ENCODE measurements around the gene FCAR.
"Not testable (repeated sequence)": the region's sequence is repeated elsewhere in the genome, so short reads cannot be mapped to it uniquely, and the experiment has no call there.

Gene FCAR

GRCh38 chr19:54918499-54918898 lies 44.5 kb downstream of the FCAR start:
- H3K4me1 ChIP-seq (ENCODE audit: control insufficient read depth, low read depth, low read length) = no peaks in the 10 kb centered on the region

GRCh38 chr19:54919646-54920563 lies 45.9 kb downstream of the FCAR start:
- not testable (repeated sequence) for H3K36me3 ChIP-seq (ENCODE audit: control insufficient read depth, low read depth, low read length); H3K4me1 ChIP-seq (ENCODE audit: control insufficient read depth, low read depth, low read length); H3K27me3 ChIP-seq (ENCODE audit: control insufficient read depth, insufficient read depth, low read length); H3K4me3 ChIP-seq (ENCODE audit: low read length); H3K9me3 ChIP-seq (ENCODE audit: control insufficient read depth, low read depth, low read length); H3K27ac ChIP-seq (ENCODE audit: low read length); H3K9ac ChIP-seq (ENCODE audit: low read length)

More at GRCh38 chr19:54918499-54918898, 44.5 kb downstream of the FCAR start:
- no peaks in the 10 kb centered on the region for H3K36me3 ChIP-seq (ENCODE audit: control insufficient read depth, low read depth, low read length)
- no peaks in the 10 kb centered on the region for H3K27me3 ChIP-seq (ENCODE audit: control insufficient read depth, insufficient read depth, low read length)
- H3K9me3 ChIP-seq (ENCODE audit: control insufficient read depth, low read depth, low read length) = no peaks in the 10 kb centered on the region
- no peak overlapping the region for H3K4me3 ChIP-seq (ENCODE audit: low read length)
- H3K9ac ChIP-seq (ENCODE audit: low read length) = no peak overlapping the region
- no peak overlapping the region for H3K27ac ChIP-seq (ENCODE audit: low read length)

DNA sequence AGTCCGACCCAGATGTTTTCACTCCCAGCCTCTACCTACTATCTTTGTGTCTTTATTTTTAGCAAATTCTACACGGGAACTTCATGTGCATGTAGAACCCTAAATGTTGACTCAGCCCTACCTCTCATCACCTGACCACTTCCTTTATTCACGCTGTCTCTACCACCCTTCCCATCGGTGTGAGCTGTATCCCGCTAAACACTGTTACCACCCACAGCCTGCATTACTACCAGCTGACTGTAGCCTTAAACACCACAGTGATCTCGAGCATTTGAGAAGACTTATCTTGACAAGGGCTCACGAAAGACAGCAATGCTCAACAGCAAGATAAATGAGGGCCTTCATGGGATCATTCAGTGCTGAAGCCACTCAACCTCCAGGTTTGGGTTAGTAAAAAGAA lies 47.0 kb downstream of the FCAR start:
- Histone ChIP-seq H3K9ac (ENCODE audit: low read length) (no peak overlapping the region), H3K4me3 (ENCODE audit: low read length) (no peak overlapping the region), H3K4me1 (ENCODE audit: control insufficient read depth, low read depth, low read length) (no peaks in the 10 kb centered on the region), H3K27me3 (ENCODE audit: control insufficient read depth, insufficient read depth, low read length) (no peaks in the 10 kb centered on the region), H3K9me3 (ENCODE audit: control insufficient read depth, low read depth, low read length) (no peaks in the 10 kb centered on the region), H3K27ac (ENCODE audit: low read length) (no peak overlapping the region), H3K36me3 (ENCODE audit: control insufficient read depth, low read depth, low read length) (no peaks in the 10 kb centered on the region)

- Histone ChIP-seq H3K4me1 (ENCODE audit: control insufficient read depth, low read depth, low read length) (no peaks in the 10 kb centered on the region), H3K4me3 (ENCODE audit: low read length) (no peak overlapping the region), H3K9ac (ENCODE audit: low read length) (no peak overlapping the region), H3K9me3 (ENCODE audit: control insufficient read depth, low read depth, low read length) (peaks cover 4% of the 10 kb centered on the region), H3K36me3 (ENCODE audit: control insufficient read depth, low read depth, low read length) (no peaks in the 10 kb centered on the region), H3K27me3 (ENCODE audit: control insufficient read depth, insufficient read depth, low read length) (no peaks in the 10 kb centered on the region), H3K27ac (ENCODE audit: low read length) (no peak overlapping the region)
These were observed 49.2 kb downstream of the FCAR start for GRCh38 chr19:54923276-54923675.

DNA sequence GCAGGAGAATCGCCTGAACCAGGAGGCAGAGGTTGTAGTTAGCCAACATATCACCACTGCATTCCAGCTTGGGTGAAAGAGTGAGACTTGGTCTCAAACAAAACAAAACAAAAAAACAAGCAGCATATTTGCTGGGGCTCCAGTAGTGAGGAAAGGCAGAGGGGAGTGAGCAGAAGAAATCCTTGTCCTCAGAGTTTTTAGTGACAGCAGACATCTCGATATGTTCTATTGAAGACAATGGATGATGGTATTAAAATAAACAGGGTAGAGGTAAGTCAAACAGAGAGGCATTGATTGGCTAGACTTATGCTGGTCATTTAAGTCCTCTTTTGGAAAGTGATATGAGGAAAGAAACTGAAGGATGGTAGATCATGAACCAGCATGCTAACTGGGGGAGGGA lies 54.3 kb downstream of the FCAR start:
- Histone ChIP-seq H3K4me1 (ENCODE audit: control insufficient read depth, low read depth, low read length) (no peaks in the 10 kb centered on the region), H3K9ac (ENCODE audit: low read length) (no peak overlapping the region), H3K9me3 (ENCODE audit: control insufficient read depth, low read depth, low read length) (peaks cover 14% of the 10 kb centered on the region), H3K36me3 (ENCODE audit: control insufficient read depth, low read depth, low read length) (no peaks in the 10 kb centered on the region), H3K27ac (ENCODE audit: low read length) (no peak overlapping the region), H3K4me3 (ENCODE audit: low read length) (no peak overlapping the region), H3K27me3 (ENCODE audit: control insufficient read depth, insufficient read depth, low read length) (no peaks in the 10 kb centered on the region)

DNA sequence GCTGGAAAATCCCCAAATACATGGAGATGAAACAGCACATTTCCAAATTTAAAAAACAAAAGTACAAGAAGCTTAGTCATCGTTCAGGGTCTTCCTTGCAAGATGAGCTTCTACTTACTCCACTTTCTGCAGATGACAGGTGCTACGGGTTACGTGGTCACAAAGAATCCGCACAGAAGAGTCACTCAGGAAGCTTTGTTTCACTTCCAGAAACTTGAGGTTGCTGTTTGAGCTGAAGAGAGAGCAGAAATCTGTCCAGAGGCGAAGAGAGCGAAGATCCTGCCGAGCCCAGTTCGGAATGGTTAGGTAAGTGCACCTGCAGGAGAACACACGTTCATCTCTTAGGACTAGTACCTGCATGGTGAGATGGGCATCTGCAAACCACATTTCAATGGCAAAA lies 63.9 kb downstream of the FCAR start:
- no peaks in the 10 kb centered on the region for H3K9me3 ChIP-seq (ENCODE audit: control insufficient read depth, low read depth, low read length)
- H3K27me3 ChIP-seq (ENCODE audit: control insufficient read depth, insufficient read depth, low read length) = no peaks in the 10 kb centered on the region
- H3K9ac ChIP-seq (ENCODE audit: low read length) = no peak overlapping the region
- H3K4me1 ChIP-seq (ENCODE audit: control insufficient read depth, low read depth, low read length) = no peaks in the 10 kb centered on the region
- H3K36me3 ChIP-seq (ENCODE audit: control insufficient read depth, low read depth, low read length) = no peaks in the 10 kb centered on the region
- no peak overlapping the region for H3K4me3 ChIP-seq (ENCODE audit: low read length)
- no peak overlapping the region for H3K27ac ChIP-seq (ENCODE audit: low read length)

DNA sequence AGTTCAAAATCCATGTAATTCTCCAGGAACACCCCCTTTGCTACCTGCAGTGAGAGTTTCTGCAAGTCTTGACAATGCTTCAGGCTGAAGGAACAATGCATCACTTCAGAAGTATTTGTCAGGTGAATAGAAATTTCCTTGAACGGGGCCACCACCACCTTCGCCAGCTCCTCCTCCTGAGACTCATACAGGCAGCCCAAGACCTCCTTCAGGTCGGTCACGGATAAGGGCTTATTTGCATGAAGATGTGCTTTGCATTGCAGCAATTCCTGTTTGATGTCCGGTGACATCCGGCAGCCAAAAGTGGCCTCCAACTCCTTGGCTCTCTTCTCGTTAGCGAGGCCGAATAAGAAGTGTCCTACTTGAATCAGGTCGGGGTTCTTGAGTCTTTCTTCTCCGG lies 64.9 kb downstream of the FCAR start:
- H3K27ac ChIP-seq (ENCODE audit: low read length) = no peak overlapping the region

DNA sequence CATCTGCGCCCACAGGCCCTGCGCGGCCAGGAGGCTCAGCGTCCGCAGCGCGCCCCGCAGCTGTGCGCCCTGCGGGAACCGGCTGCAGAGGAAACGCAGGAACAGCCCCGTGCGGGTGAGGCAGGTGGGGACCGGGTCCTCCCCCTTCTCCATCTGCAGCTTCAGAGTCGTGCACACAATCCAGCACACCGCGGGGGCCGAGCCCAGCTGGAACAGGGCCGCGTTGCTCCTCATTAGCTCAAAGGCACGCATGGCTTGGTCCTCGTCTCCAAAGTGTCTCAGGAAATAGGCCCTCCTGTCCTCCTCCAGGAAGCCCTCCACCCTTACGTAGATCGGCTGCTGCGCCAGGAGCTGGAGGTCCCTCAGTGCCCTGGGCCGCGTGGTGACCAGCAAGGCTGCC lies 65.5 kb downstream of the FCAR start:
- H3K27me3 ChIP-seq (ENCODE audit: control insufficient read depth, insufficient read depth, low read length); H3K27ac ChIP-seq (ENCODE audit: low read length): not testable (repeated sequence)

More for the DNA sequence above, 64.9 kb downstream of the FCAR start:
- Histone ChIP-seq H3K4me3 (ENCODE audit: low read length) (no peak overlapping the region), H3K9me3 (ENCODE audit: control insufficient read depth, low read depth, low read length) (no peaks in the 10 kb centered on the region), H3K27me3 (ENCODE audit: control insufficient read depth, insufficient read depth, low read length) (no peaks in the 10 kb centered on the region), H3K4me1 (ENCODE audit: control insufficient read depth, low read depth, low read length) (no peaks in the 10 kb centered on the region), H3K36me3 (ENCODE audit: control insufficient read depth, low read depth, low read length) (no peaks in the 10 kb centered on the region), H3K9ac (ENCODE audit: low read length) (no peak overlapping the region)

More for the DNA sequence above, 65.5 kb downstream of the FCAR start:
- not testable (repeated sequence) for H3K9me3 ChIP-seq (ENCODE audit: control insufficient read depth, low read depth, low read length); H3K9ac ChIP-seq (ENCODE audit: low read length); H3K4me1 ChIP-seq (ENCODE audit: control insufficient read depth, low read depth, low read length); H3K4me3 ChIP-seq (ENCODE audit: low read length); H3K36me3 ChIP-seq (ENCODE audit: control insufficient read depth, low read depth, low read length)
